Thyroid gland (tissue), 4 donors: ENCODE measurements around the gene RAD18.

Source experiments
- POLR2A ChIP-seq, 2 donors: fragments of 450-650 bp; IDR thresholded peaks; one replicate each; pipeline ENCODE4 v1.6.1; 2017; ENCODE audit warnings: antibody characterized with exemption in 2 of 2, mild to moderate bottlenecking in 2 of 2, moderate library complexity in 1 of 2
- TF ChIP-seq, protein P1 (sequence below), 6 experiments: fragments of 200-600 bp in 3 of 6; fragments of 450-650 bp in 3 of 6; sonication (generic) in 3 of 6; IDR thresholded peaks; one replicate each; pipeline ENCODE4 v1.5.1; 2016 to 2019; ENCODE audit warnings: antibody characterized with exemption in 6 of 6, mild to moderate bottlenecking in 2 of 6, inconsistent platforms in 1 of 6, moderate library complexity in 1 of 6

DNA sequence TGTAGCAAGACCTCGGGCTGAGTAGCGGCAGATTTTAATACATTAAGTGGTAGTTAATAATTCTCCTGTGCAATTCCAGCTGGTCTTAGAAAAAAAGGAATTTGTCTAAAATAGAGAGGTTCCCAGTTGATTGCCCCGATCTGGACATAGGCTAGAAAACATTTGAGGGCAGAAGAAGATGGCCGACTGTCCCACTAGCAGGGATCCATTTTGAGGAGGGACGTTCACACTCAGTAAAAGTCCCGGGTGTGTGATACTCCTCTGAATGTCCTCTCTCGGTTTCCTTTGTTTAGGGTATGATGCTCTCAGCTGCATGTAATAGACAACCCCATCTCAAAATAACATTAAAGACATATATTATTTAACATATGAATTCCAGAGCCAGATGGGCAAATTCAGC is 116.0 kb downstream of the RAD18 start:
- TF ChIP-seq, protein P1, sequence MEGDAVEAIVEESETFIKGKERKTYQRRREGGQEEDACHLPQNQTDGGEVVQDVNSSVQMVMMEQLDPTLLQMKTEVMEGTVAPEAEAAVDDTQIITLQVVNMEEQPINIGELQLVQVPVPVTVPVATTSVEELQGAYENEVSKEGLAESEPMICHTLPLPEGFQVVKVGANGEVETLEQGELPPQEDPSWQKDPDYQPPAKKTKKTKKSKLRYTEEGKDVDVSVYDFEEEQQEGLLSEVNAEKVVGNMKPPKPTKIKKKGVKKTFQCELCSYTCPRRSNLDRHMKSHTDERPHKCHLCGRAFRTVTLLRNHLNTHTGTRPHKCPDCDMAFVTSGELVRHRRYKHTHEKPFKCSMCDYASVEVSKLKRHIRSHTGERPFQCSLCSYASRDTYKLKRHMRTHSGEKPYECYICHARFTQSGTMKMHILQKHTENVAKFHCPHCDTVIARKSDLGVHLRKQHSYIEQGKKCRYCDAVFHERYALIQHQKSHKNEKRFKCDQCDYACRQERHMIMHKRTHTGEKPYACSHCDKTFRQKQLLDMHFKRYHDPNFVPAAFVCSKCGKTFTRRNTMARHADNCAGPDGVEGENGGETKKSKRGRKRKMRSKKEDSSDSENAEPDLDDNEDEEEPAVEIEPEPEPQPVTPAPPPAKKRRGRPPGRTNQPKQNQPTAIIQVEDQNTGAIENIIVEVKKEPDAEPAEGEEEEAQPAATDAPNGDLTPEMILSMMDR (IDR thresholded peaks at IDR 0.05) = no peak
- TF ChIP-seq POLR2A (IDR thresholded peaks at IDR 0.05) = no peak
